ENCODE measurements around the gene CHRNA1.

The CHRNA1 gene

GRCh38 chr2:174731546-174731945 is 32.7 kb downstream of the CHRNA1 start:
- no peak overlapping the region for H3K4ac ChIP-seq (ENCODE audit: low read depth, low read length)
- no peak for DNase-seq
- H4K8ac ChIP-seq (ENCODE audit: low read depth, low read length): no peak overlapping the region
- H3K4me2 ChIP-seq (ENCODE audit: low read length): no peak overlapping the region
- H3K27me3 ChIP-seq (ENCODE audit: insufficient read depth, low read length, poor library complexity): no peaks in the 10 kb centered on the region
- no peaks in the 10 kb centered on the region for H3K36me3 ChIP-seq (ENCODE audit: control insufficient read depth, insufficient read depth, low read length)
- no peaks in the 10 kb centered on the region for H3K79me2 ChIP-seq (ENCODE audit: control insufficient read depth, insufficient read depth, low read length)
- H3K18ac ChIP-seq (ENCODE audit: low read length): no peak overlapping the region
- no peak overlapping the region for H3K56ac ChIP-seq (ENCODE audit: low read length)
- H2AK5ac ChIP-seq (ENCODE audit: low read length): no peak overlapping the region
- H2BK15ac ChIP-seq (replicated peaks; ENCODE audit: low read depth): no peak overlapping the region
- H3K9ac ChIP-seq (ENCODE audit: low read length): no peak overlapping the region
- no peak overlapping the region for H4K5ac ChIP-seq (ENCODE audit: low read length)
- H2BK5ac ChIP-seq (ENCODE audit: low read length): no peak overlapping the region
- no peak overlapping the region for H3K4me3 ChIP-seq (ENCODE audit: low read length)
- no peak overlapping the region for H3K27ac ChIP-seq (ENCODE audit: low read depth, low read length)
- no peak overlapping the region for H3K23ac ChIP-seq (ENCODE audit: low read length)
- no peak overlapping the region for H2BK120ac ChIP-seq (ENCODE audit: low read depth, low read length)
- H3K4me1 ChIP-seq (ENCODE audit: control insufficient read depth, low read depth, low read length): no peaks in the 10 kb centered on the region
- no CpG with 5 or more reads among the region's 7 CpGs for WGBS (ENCODE audit: extremely low coverage, insufficient coverage, low lambda C conversion rate)
- H3K79me1 ChIP-seq (ENCODE audit: low read length): no peaks in the 10 kb centered on the region

DNA sequence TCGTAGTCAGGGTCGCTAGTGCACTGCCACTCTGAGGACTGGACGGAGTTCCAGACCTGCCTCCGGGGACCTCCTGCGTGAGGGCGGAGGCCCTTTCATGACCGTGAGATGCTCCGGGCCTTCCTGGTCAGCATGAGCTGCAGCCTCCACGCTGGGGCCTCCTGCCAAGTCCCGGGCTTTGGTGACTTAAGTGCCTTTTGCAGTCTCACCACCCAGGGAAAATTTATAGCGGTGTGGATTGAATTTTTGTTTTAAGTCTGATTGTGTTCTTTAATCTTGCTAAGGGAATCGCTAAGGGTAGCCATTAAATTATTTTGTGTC is 33.6 kb downstream of the CHRNA1 start:
- Histone ChIP-seq H3K27ac (ENCODE audit: low read depth, low read length) (no peak overlapping the region), H3K4me1 (ENCODE audit: control insufficient read depth, low read depth, low read length) (no peaks in the 10 kb centered on the region), H2BK5ac (ENCODE audit: low read length) (no peak overlapping the region), H3K4ac (ENCODE audit: low read depth, low read length) (no peak overlapping the region), H3K56ac (ENCODE audit: low read length) (no peak overlapping the region), H4K5ac (ENCODE audit: low read length) (no peak overlapping the region), H3K9ac (ENCODE audit: low read length) (no peak overlapping the region), H2BK120ac (ENCODE audit: low read depth, low read length) (no peak overlapping the region), H3K27me3 (ENCODE audit: insufficient read depth, low read length, poor library complexity) (no peaks in the 10 kb centered on the region), H3K23ac (ENCODE audit: low read length) (no peak overlapping the region), H3K79me1 (ENCODE audit: low read length) (no peaks in the 10 kb centered on the region), H3K79me2 (ENCODE audit: control insufficient read depth, insufficient read depth, low read length) (no peaks in the 10 kb centered on the region), H3K4me3 (ENCODE audit: low read length) (no peak overlapping the region), H3K4me2 (ENCODE audit: low read length) (no peak overlapping the region), H2BK15ac (replicated peaks; ENCODE audit: low read depth) (no peak overlapping the region), H4K8ac (ENCODE audit: low read depth, low read length) (no peak overlapping the region), H3K18ac (ENCODE audit: low read length) (no peak overlapping the region), H2AK5ac (ENCODE audit: low read length) (no peak overlapping the region), H3K36me3 (ENCODE audit: control insufficient read depth, insufficient read depth, low read length) (no peaks in the 10 kb centered on the region)
- no CpG with 5 or more reads among the region's 12 CpGs for WGBS (ENCODE audit: extremely low coverage, insufficient coverage, low lambda C conversion rate)
- DNase-seq: no peak

- H3K27ac ChIP-seq (ENCODE audit: low read depth, low read length): no peak overlapping the region
- no peak overlapping the region for H2BK15ac ChIP-seq (replicated peaks; ENCODE audit: low read depth)
- H2BK120ac ChIP-seq (ENCODE audit: low read depth, low read length): no peak overlapping the region
- no peak overlapping the region for H2BK5ac ChIP-seq (ENCODE audit: low read length)
- H3K4ac ChIP-seq (ENCODE audit: low read depth, low read length): no peak overlapping the region
- no peak overlapping the region for H2AK5ac ChIP-seq (ENCODE audit: low read length)
- H3K4me2 ChIP-seq (ENCODE audit: low read length): peak overlapping the region; percentile 35
- H4K8ac ChIP-seq (ENCODE audit: low read depth, low read length): no peak overlapping the region
- no peaks in the 10 kb centered on the region for H3K79me1 ChIP-seq (ENCODE audit: low read length)
- peak overlapping the region; percentile 13 for H3K4me3 ChIP-seq (ENCODE audit: low read length)
- WGBS (ENCODE audit: extremely low coverage, insufficient coverage, low lambda C conversion rate): no CpG with 5 or more reads among the region's 59 CpGs
- H3K23ac ChIP-seq (ENCODE audit: low read length): no peak overlapping the region
- peak; percentile 45 for DNase-seq
- no peaks in the 10 kb centered on the region for H3K27me3 ChIP-seq (ENCODE audit: insufficient read depth, low read length, poor library complexity)
- H3K36me3 ChIP-seq (ENCODE audit: control insufficient read depth, insufficient read depth, low read length): no peaks in the 10 kb centered on the region
- peak overlapping the region; percentile 41 for H3K9ac ChIP-seq (ENCODE audit: low read length)
- H3K56ac ChIP-seq (ENCODE audit: low read length): peak overlapping the region; percentile 77
- H3K4me1 ChIP-seq (ENCODE audit: control insufficient read depth, low read depth, low read length): no peaks in the 10 kb centered on the region
- H3K79me2 ChIP-seq (ENCODE audit: control insufficient read depth, insufficient read depth, low read length): no peaks in the 10 kb centered on the region
- H3K18ac ChIP-seq (ENCODE audit: low read length): no peak overlapping the region
- no peak overlapping the region for H4K5ac ChIP-seq (ENCODE audit: low read length)
These were observed 34.2 kb downstream of the CHRNA1 start for GRCh38 chr2:174729797-174730697.

DNA sequence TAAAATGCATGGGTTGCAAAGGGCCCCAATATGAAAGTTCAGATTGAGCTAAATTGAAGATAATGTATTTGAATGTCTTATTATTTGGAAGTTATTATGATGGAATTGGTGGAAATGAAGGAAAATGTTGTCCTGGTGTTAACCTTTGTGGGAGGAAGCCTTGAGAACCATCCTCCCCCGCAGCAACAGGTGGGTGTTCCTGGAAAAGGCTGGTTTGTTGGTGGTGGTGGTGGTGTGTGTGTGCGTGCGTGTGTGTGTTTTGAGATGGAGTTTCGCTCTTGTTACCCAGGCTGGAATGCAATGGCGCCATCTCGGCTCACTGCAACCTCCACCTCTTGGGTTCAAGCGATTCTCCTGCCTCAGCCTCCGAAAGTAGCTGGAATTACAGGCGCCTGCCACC is 36.2 kb downstream of the CHRNA1 start:
- no peaks in the 10 kb centered on the region for H3K36me3 ChIP-seq (ENCODE audit: control insufficient read depth, insufficient read depth, low read length)
- no peak overlapping the region for H3K4ac ChIP-seq (ENCODE audit: low read depth, low read length)
- no peak overlapping the region for H2BK120ac ChIP-seq (ENCODE audit: low read depth, low read length)
- no peak overlapping the region for H3K23ac ChIP-seq (ENCODE audit: low read length)
- no peaks in the 10 kb centered on the region for H3K79me1 ChIP-seq (ENCODE audit: low read length)
- no peak for DNase-seq
- H2BK15ac ChIP-seq (replicated peaks; ENCODE audit: low read depth): no peak overlapping the region
- no peak overlapping the region for H2BK5ac ChIP-seq (ENCODE audit: low read length)
- H4K8ac ChIP-seq (ENCODE audit: low read depth, low read length): no peak overlapping the region
- H3K18ac ChIP-seq (ENCODE audit: low read length): no peak overlapping the region
- no peak overlapping the region for H2AK5ac ChIP-seq (ENCODE audit: low read length)
- H3K79me2 ChIP-seq (ENCODE audit: control insufficient read depth, insufficient read depth, low read length): no peaks in the 10 kb centered on the region
- no peak overlapping the region for H4K5ac ChIP-seq (ENCODE audit: low read length)
- H3K4me2 ChIP-seq (ENCODE audit: low read length): no peak overlapping the region
- H3K9ac ChIP-seq (ENCODE audit: low read length): no peak overlapping the region
- no peak overlapping the region for H3K4me3 ChIP-seq (ENCODE audit: low read length)
- no peak overlapping the region for H3K56ac ChIP-seq (ENCODE audit: low read length)
- no peaks in the 10 kb centered on the region for H3K4me1 ChIP-seq (ENCODE audit: control insufficient read depth, low read depth, low read length)
- no peak overlapping the region for H3K27ac ChIP-seq (ENCODE audit: low read depth, low read length)
- WGBS (ENCODE audit: extremely low coverage, insufficient coverage, low lambda C conversion rate): no CpG with 5 or more reads among the region's 9 CpGs
- H3K27me3 ChIP-seq (ENCODE audit: insufficient read depth, low read length, poor library complexity): no peaks in the 10 kb centered on the region

- no peak overlapping the region for H3K18ac ChIP-seq (ENCODE audit: low read length)
- H3K79me1 ChIP-seq (ENCODE audit: low read length): no peaks in the 10 kb centered on the region
- no peak overlapping the region for H2AK5ac ChIP-seq (ENCODE audit: low read length)
- H2BK120ac ChIP-seq (ENCODE audit: low read depth, low read length): no peak overlapping the region
- H3K27me3 ChIP-seq (ENCODE audit: insufficient read depth, low read length, poor library complexity): no peaks in the 10 kb centered on the region
- H3K4ac ChIP-seq (ENCODE audit: low read depth, low read length): no peak overlapping the region
- no peaks in the 10 kb centered on the region for H3K4me1 ChIP-seq (ENCODE audit: control insufficient read depth, low read depth, low read length)
- no peak overlapping the region for H3K4me2 ChIP-seq (ENCODE audit: low read length)
- no peaks in the 10 kb centered on the region for H3K36me3 ChIP-seq (ENCODE audit: control insufficient read depth, insufficient read depth, low read length)
- no peak overlapping the region for H4K8ac ChIP-seq (ENCODE audit: low read depth, low read length)
- H3K9ac ChIP-seq (ENCODE audit: low read length): no peak overlapping the region
- H2BK15ac ChIP-seq (replicated peaks; ENCODE audit: low read depth): no peak overlapping the region
- H3K27ac ChIP-seq (ENCODE audit: low read depth, low read length): no peak overlapping the region
- H3K79me2 ChIP-seq (ENCODE audit: control insufficient read depth, insufficient read depth, low read length): no peaks in the 10 kb centered on the region
- DNase-seq: no peak
- H4K5ac ChIP-seq (ENCODE audit: low read length): no peak overlapping the region
- no peak overlapping the region for H3K56ac ChIP-seq (ENCODE audit: low read length)
- no CpG with 5 or more reads among the region's 4 CpGs for WGBS (ENCODE audit: extremely low coverage, insufficient coverage, low lambda C conversion rate)
- no peak overlapping the region for H3K23ac ChIP-seq (ENCODE audit: low read length)
- no peak overlapping the region for H2BK5ac ChIP-seq (ENCODE audit: low read length)
- no peak overlapping the region for H3K4me3 ChIP-seq (ENCODE audit: low read length)
These were observed 38.1 kb downstream of the CHRNA1 start for GRCh38 chr2:174726212-174726611.
